Parietal lobe (tissue), 1 donor: Measurements from ENCODE around the gene TMEM132E. TPM values are rescaled to one million over a fixed set of nuclear protein-coding genes. Genes with fewer than 3 reads are reported as not detected.

Experiments
- total RNA-seq: library from RNA; depleted of rRNA; stranded (reverse); fragments of >200 nt; gene quantifications from one replicate; pipeline ENCODE4 v1.2.3, GENCODE V29; 2014

TMEM132E gene, protein sequence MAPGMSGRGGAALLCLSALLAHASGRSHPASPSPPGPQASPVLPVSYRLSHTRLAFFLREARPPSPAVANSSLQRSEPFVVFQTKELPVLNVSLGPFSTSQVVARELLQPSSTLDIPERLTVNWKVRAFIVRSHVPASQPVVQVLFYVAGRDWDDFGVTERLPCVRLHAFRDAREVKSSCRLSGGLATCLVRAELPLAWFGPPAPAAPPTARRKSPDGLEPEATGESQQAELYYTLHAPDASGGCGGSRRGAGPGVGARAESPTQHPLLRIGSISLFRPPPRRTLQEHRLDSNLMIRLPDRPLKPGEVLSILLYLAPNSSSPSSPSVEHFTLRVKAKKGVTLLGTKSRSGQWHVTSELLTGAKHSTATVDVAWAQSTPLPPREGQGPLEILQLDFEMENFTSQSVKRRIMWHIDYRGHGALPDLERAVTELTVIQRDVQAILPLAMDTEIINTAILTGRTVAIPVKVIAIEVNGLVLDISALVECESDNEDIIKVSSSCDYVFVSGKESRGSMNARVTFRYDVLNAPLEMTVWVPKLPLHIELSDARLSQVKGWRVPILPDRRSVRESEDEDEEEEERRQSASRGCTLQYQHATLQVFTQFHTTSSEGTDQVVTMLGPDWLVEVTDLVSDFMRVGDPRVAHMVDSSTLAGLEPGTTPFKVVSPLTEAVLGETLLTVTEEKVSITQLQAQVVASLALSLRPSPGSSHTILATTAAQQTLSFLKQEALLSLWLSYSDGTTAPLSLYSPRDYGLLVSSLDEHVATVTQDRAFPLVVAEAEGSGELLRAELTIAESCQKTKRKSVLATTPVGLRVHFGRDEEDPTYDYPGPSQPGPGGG (N-terminal part only)
- 1.3 TPM for total RNA-seq

DNA sequence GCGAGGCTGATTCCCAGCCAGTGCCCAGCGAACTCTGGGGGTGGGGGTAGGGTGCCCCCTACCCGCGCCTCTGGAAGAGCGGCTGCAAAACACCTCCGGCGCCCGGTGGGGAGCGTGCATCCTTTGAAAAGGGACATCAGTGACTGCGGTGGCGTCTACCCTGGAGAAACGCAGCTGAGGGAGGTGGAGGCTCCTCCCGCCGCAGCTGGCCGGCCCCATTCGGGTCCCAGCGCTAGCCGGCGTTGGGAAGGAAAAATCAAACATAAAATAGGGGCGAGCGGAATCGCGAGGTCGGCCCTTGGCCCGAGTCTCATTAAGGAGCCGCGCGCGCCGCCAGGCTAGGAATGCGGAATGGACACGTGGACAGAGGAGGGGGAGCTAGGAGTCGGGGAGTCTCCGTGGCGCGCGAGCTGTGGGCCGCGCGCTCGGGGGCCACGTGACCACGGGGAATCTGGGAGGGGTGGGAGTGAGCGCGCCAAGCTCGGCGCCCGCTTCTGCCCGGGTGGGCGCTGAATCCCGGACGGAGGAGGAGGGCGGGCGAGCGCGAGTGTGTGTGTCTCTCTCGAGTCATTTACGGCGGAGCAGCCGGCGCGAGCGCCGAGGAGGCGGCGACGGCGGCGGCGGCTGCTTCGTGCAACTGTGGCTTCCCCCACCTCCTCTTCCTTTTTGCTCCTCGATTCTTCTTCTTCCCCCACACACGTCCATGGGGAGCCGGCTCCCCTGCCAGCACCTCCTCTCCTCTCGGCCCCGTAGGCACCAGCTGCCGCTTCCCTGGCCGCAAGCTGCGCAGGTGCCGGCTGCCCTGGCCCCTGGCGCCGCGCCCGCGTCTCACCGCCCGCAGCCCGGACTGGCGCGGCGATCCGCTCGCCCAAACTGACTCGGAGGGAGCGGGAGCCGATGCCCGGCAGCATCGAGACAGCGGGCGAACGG lies at the start of gene TMEM132E:
TSS of gene TMEM132E (plus strand) at position 566 of the 930 bp plus-strand sequence. CDS start 1,495 bp downstream, outside the sequence.

Other genes with a start within 250 kb of the TMEM132E start
- gene CCL13, start 223.1 kb upstream of the TMEM132E start, total RNA-seq: not detected
- not detected for gene CCL1, start 216.3 kb upstream of the TMEM132E start, total RNA-seq